SU-DHL-6 (cell line): Measurements from ENCODE around the gene SRD5A1.

Source experiments
- H2AFZ ChIP-seq: fragments of 200-600 bp; sonication (generic); 2 replicates; pipeline ENCODE4 v1.6.1; 2014; ENCODE audit warnings: low read depth, mild to moderate bottlenecking, moderate library complexity, mixed read lengths, antibody characterized with exemption, low read length; ENCODE audit not compliant: severe bottlenecking
- H3F3A ChIP-seq: fragments of 200-600 bp; shearing (Covaris generic); 2 replicates; pipeline ENCODE4 v1.6.0; 2016; ENCODE audit warnings: antibody characterized with exemption, mild to moderate bottlenecking; ENCODE audit not compliant: insufficient read depth
- H3K27ac ChIP-seq: fragments of 200-600 bp; sonication (generic); 2 replicates; pipeline ENCODE4 v1.5.1; 2016; ENCODE audit warnings: low read depth, mild to moderate bottlenecking, low read length, moderate library complexity, mixed read lengths
- H3K27me3 ChIP-seq: fragments of 200-600 bp; sonication (generic), shearing (Covaris generic); 2 replicates; pipeline ENCODE4 v1.6.0; 2014; ENCODE audit warnings: mild to moderate bottlenecking, low read length
- H3K36me3 ChIP-seq: fragments of 200-600 bp; sonication (generic); 2 replicates; pipeline ENCODE4 v1.6.1; 2014; ENCODE audit warnings: mild to moderate bottlenecking, low read length, mixed read lengths
- H3K4me2 ChIP-seq: fragments of 300-600, 200-600 bp; shearing (Covaris generic), sonication (generic); 2 replicates; pipeline ENCODE4 v1.6.0; 2014; ENCODE audit warnings: low read length, low read depth, mild to moderate bottlenecking; ENCODE audit not compliant: poor library complexity, severe bottlenecking
- H3K4me3 ChIP-seq: fragments of 200-600 bp; sonication (generic); 2 replicates; pipeline ENCODE4 v1.5.1; 2014; ENCODE audit warnings: antibody characterized with exemption, low read length, mild to moderate bottlenecking, mixed read lengths; ENCODE audit not compliant: insufficient read depth, poor library complexity, severe bottlenecking
- H3K79me2 ChIP-seq: fragments of 200-600 bp; sonication (generic); 2 replicates; pipeline ENCODE4 v1.6.1; 2014; ENCODE audit warnings: mild to moderate bottlenecking, low read length, moderate library complexity; ENCODE audit not compliant: insufficient read depth
- H3K9ac ChIP-seq: fragments of 200-600 bp; sonication (generic); 2 replicates; pipeline ENCODE4 v1.7.0; 2014; ENCODE audit warnings: mild to moderate bottlenecking, low read length
- H3K9me2 ChIP-seq: fragments of 200-600 bp; sonication (generic); replicated peaks from 2 replicates; pipeline ENCODE4 v1.6.1; 2014; ENCODE audit warnings: low read length; ENCODE audit not compliant: insufficient read depth
- H3K9me3 ChIP-seq: fragments of 200-600 bp; sonication (generic); 2 replicates; pipeline ENCODE4 v1.6.1; 2014; ENCODE audit warnings: low read length, mixed read lengths; ENCODE audit not compliant: insufficient read depth
- H4K20me1 ChIP-seq: fragments of 200-600 bp; sonication (generic); 2 replicates; pipeline ENCODE4 v1.6.1; 2014; ENCODE audit warnings: low read depth, mild to moderate bottlenecking, antibody characterized with exemption, low read length, moderate library complexity, mixed read lengths
- CTCF ChIP-seq: fragments of 200-600 bp; sonication (generic); IDR thresholded peaks from one replicate; pipeline ENCODE4 v1.5.1; 2017; ENCODE audit warnings: antibody characterized with exemption, mild to moderate bottlenecking, low read length, moderate library complexity; ENCODE audit not compliant: insufficient read depth, poor library complexity, severe bottlenecking
- EZH2phosphoT487 ChIP-seq: fragments of 200-600 bp; sonication (generic), shearing (Covaris generic); conservative IDR thresholded peaks from 2 replicates; pipeline ENCODE4 v1.6.1; 2018; ENCODE audit warnings: mild to moderate bottlenecking, antibody characterized with exemption, low read length, moderate library complexity, mixed read lengths

The SRD5A1 gene

GRCh38 chr5:6603643-6604042 is 29.6 kb upstream of the SRD5A1 start:
- Histone ChIP-seq H3K79me2 (no peaks in the 10 kb centered on the region), H3K27ac (no peak overlapping the region), H3F3A (no peaks in the 10 kb centered on the region), H4K20me1 (no peaks in the 10 kb centered on the region), H3K27me3 (no peaks in the 10 kb centered on the region), H3K9ac (no peak overlapping the region), H3K36me3 (peaks cover 41% of the 10 kb centered on the region), H3K4me3 (no peak overlapping the region), H3K4me2 (no peak overlapping the region), H3K9me2 (no peaks in the 10 kb centered on the region), H2AFZ (no peak overlapping the region), H3K9me3 (no peaks in the 10 kb centered on the region)
- TF ChIP-seq EZH2phosphoT487: no peak
- no peak for TF ChIP-seq CTCF

GRCh38 chr5:6604341-6604740 is 28.9 kb upstream of the SRD5A1 start:
- no peaks in the 10 kb centered on the region for H3K9me2 ChIP-seq
- no peak overlapping the region for H3K9ac ChIP-seq
- no peak for TF ChIP-seq CTCF
- TF ChIP-seq EZH2phosphoT487: no peak
- no peaks in the 10 kb centered on the region for H3F3A ChIP-seq
- H3K4me3 ChIP-seq: no peak overlapping the region
- no peaks in the 10 kb centered on the region for H3K27me3 ChIP-seq
- no peaks in the 10 kb centered on the region for H3K9me3 ChIP-seq
- no peak overlapping the region for H2AFZ ChIP-seq
- H3K4me2 ChIP-seq: no peak overlapping the region
- no peaks in the 10 kb centered on the region for H4K20me1 ChIP-seq
- no peaks in the 10 kb centered on the region for H3K79me2 ChIP-seq
- peaks cover 44% of the 10 kb centered on the region for H3K36me3 ChIP-seq
- no peak overlapping the region for H3K27ac ChIP-seq

GRCh38 chr5:6604946-6605345 is 28.3 kb upstream of the SRD5A1 start:
- peaks cover 44% of the 10 kb centered on the region for H3K36me3 ChIP-seq
- TF ChIP-seq CTCF: no peak
- no peak for TF ChIP-seq EZH2phosphoT487
- H3K9ac ChIP-seq: no peak overlapping the region
- H3F3A ChIP-seq: no peaks in the 10 kb centered on the region
- H3K9me3 ChIP-seq: no peaks in the 10 kb centered on the region
- no peaks in the 10 kb centered on the region for H3K79me2 ChIP-seq
- H3K4me3 ChIP-seq: no peak overlapping the region
- H3K27me3 ChIP-seq: no peaks in the 10 kb centered on the region
- no peak overlapping the region for H2AFZ ChIP-seq
- H4K20me1 ChIP-seq: no peaks in the 10 kb centered on the region
- H3K27ac ChIP-seq: no peak overlapping the region
- H3K4me2 ChIP-seq: no peak overlapping the region
- no peaks in the 10 kb centered on the region for H3K9me2 ChIP-seq
